ENCODE data around the gene LRCH1.

The LRCH1 gene

GRCh38 chr13:46801858-46802257, 248.9 kb downstream of the LRCH1 start:
- Mint-ChIP-seq H3K4me1 (ENCODE audit: low read depth) (peaks cover 9% of the 10 kb centered on the region), H3K27me3 (ENCODE audit: low read depth) (peaks cover 6% of the 10 kb centered on the region)

More at GRCh38 chr13:46801858-46802257, 248.9 kb downstream of the LRCH1 start:
- Mint-ChIP-seq H3K9me3 (no peaks in the 10 kb centered on the region), H3K27ac (no peak overlapping the region), H3K4me3 (no peak overlapping the region), H3K36me3 (ENCODE audit: low read depth) (no peaks in the 10 kb centered on the region)
- no peak for DNase-seq (ENCODE audit: low spot score)
